Measurements from ENCODE around the gene MKNK1. TPM values are rescaled to one million over a fixed set of nuclear protein-coding genes. Genes with fewer than 3 reads are reported as not detected.

Gene MKNK1
- polyA plus RNA-seq, 1 of the 3 experiments (the other 2 are of a cell fraction): 28.2 TPM

DNA sequence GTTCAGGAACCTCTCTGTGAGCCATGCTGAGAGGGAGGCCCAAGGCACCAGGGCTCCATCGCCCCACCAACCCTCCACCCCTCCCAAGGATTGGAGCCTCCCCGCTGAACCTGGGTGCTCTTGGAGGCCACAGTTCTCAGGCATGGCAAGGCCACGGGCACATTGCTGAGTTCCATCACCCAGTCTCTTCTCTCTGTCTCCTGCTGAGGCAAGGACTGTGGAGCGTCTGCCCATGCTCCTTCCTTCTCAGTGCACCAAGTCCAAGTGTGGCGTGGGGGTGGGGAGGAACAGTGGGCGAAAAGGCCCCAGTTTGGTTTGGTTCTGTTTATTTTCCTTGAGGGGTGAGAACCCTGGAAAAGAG, 49.9 kb downstream of the MKNK1 start:
- ChIA-PET POLR2A (no interaction called here), CTCF (interaction anchor here (0.6 to 2.0 kb wide), 2 partner anchors 19 to 49 kb away, joined by 3 to 5 read pairs; a partner anchor contains a TSS)
- no peak for DNase-seq

DNA sequence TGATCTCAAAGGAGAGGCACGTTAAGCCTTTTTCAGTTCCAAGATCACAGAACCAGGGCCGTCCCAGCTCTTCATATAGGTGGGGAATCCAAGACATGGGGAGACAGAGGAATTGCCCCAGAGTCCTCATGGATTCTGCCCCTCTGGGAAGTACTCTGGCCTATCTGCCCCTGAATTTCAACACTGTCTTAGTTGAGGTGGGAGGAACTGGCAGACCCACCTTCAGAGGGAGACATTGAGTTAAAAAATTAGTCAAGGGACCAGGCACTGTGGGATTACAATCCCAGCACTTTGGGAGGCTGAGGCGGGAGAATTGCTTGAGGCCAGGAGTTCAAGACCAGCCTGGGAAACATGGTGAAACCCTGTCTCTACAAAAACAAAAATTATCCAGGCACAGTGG, 50.6 kb downstream of the MKNK1 start:
- DNase-seq: no peak
- 71% methylated on average over 3 of the region's 3 CpGs for WGBS (ENCODE audit: low lambda C conversion rate)
- no peaks in the 10 kb centered on the region for H3F3A ChIP-seq (replicated peaks; ENCODE audit: insufficient read depth)
- H3K4me2 ChIP-seq: no peak overlapping the region
- no peak overlapping the region for H3K27ac ChIP-seq (ENCODE audit: low read depth in 2 of 2, low read length in 1 of 2)
- POLR2A ChIA-PET: no interaction called here
- H4K20me1 ChIP-seq (ENCODE audit: insufficient read depth): no peaks in the 10 kb centered on the region
- no peak overlapping the region for H2AFZ ChIP-seq (ENCODE audit: low read depth)
- H3K9me2 ChIP-seq: no peaks in the 10 kb centered on the region
- TF ChIP-seq SIN3A (IDR thresholded peaks at IDR 0.05; ENCODE audit: borderline replicate concordance, low read depth, low read length) (no peak), EZH2phosphoT487 (IDR thresholded peaks at IDR 0.05; ENCODE audit: borderline replicate concordance, low read depth) (no peak), NFIC (IDR thresholded peaks at IDR 0.05; ENCODE audit: borderline replicate concordance) (no peak), CHD2 (IDR thresholded peaks at IDR 0.05; ENCODE audit: low read length, partially characterized antibody) (no peak)
- no peak overlapping the region for H3K4me3 ChIP-seq (ENCODE audit: low read depth in 2 of 2, low read length in 1 of 2)
- H3K79me2 ChIP-seq (ENCODE audit: insufficient read depth): no peaks in the 10 kb centered on the region
- H3K27me3 ChIP-seq (ENCODE audit: insufficient read depth): no peaks in the 10 kb centered on the region
- CTCF ChIA-PET: interaction anchor here (1.0 to 2.0 kb wide), 5 partner anchors 18 to 107 kb away, joined by 3 to 6 read pairs (median 4); a partner anchor contains a TSS
- no peaks in the 10 kb centered on the region for H3K9me3 ChIP-seq
- peaks cover 0 to 3% of the 10 kb centered on the region in 2 experiments for H3K36me3 ChIP-seq (replicated peaks in 1 of 2; ENCODE audit: control insufficient read depth in 1 of 2, insufficient read depth in 2 of 2, low read length in 1 of 2)
- no peak overlapping the region for H3K9ac ChIP-seq
- H3K4me1 ChIP-seq (ENCODE audit: control insufficient read depth in 1 of 2, insufficient read depth in 2 of 2, low read depth in 1 of 2, low read length in 1 of 2): peaks cover 0 to 9% of the 10 kb centered on the region in 2 experiments; a peak in 1 of 4 replicates

More for the DNA sequence above, 49.9 kb downstream of the MKNK1 start:
- Histone ChIP-seq H3K9me3 (no peaks in the 10 kb centered on the region), H3K36me3 (replicated peaks in 1 of 2; ENCODE audit: control insufficient read depth in 1 of 2, insufficient read depth in 2 of 2, low read length in 1 of 2) (peaks cover 0 to 3% of the 10 kb centered on the region in 2 experiments), H3K27me3 (ENCODE audit: insufficient read depth) (no peaks in the 10 kb centered on the region), H3K4me1 (ENCODE audit: control insufficient read depth in 1 of 2, insufficient read depth in 2 of 2, low read depth in 1 of 2, low read length in 1 of 2) (peaks cover 0 to 9% of the 10 kb centered on the region in 2 experiments; a peak in 1 of 4 replicates), H3K27ac (ENCODE audit: low read depth in 2 of 2, low read length in 1 of 2) (no peak overlapping the region), H3K4me2 (no peak overlapping the region), H4K20me1 (ENCODE audit: insufficient read depth) (no peaks in the 10 kb centered on the region), H3F3A (replicated peaks; ENCODE audit: insufficient read depth) (no peaks in the 10 kb centered on the region), H2AFZ (ENCODE audit: low read depth) (no peak overlapping the region), H3K4me3 (ENCODE audit: low read depth in 2 of 2, low read length in 1 of 2) (no peak overlapping the region), H3K9me2 (no peaks in the 10 kb centered on the region), H3K9ac (no peak overlapping the region), H3K79me2 (ENCODE audit: insufficient read depth) (no peaks in the 10 kb centered on the region)
- TF ChIP-seq FOXM1 (IDR thresholded peaks at IDR 0.05; ENCODE audit: low read depth) (no peak), RAD21 (IDR thresholded peaks at IDR 0.05; ENCODE audit: low read length) (no peak), TEAD4 (IDR thresholded peaks at IDR 0.05; ENCODE audit: borderline replicate concordance, insufficient read depth) (no peak), RXRA (IDR thresholded peaks at IDR 0.05; ENCODE audit: borderline replicate concordance, low read depth) (no peak), CHD2 (IDR thresholded peaks at IDR 0.05; ENCODE audit: low read length, partially characterized antibody) (no peak), REST (IDR thresholded peaks at IDR 0.05; ENCODE audit: low read depth, low read length) (no peak)
- WGBS (ENCODE audit: low lambda C conversion rate): 90% methylated on average over 4 of the region's 6 CpGs

Data from SK-N-SH (cell line).